Epidermal melanocyte (primary cell): Measurements from ENCODE around the gene PHAX.
"Not testable (repeated sequence)": the region's sequence is repeated elsewhere in the genome, so short reads cannot be mapped to it uniquely, and the experiment has no call there.

Source experiments
- DNase-seq: peaks from one replicate; pipeline ENCODE4 v3.0.0; 2011; ENCODE audit warnings: low spot score; ENCODE audit not compliant: insufficient read length

Gene PHAX

GRCh38 chr5:126603402-126603991 lies 2.8 kb downstream of the PHAX start:
- no peak for DNase-seq

GRCh38 chr5:126605525-126605924 lies 4.8 kb downstream of the PHAX start:
- no peak for DNase-seq

- DNase-seq = no peak
Measured at GRCh38 chr5:126610160-126610559, 9.4 kb downstream of the PHAX start.

- DNase-seq = no peak
Measured at GRCh38 chr5:126610616-126611015, 9.9 kb downstream of the PHAX start.

- DNase-seq = no peak
Measured at GRCh38 chr5:126613941-126614592, 13.3 kb downstream of the PHAX start.

- DNase-seq = no peak
Measured at GRCh38 chr5:126615286-126615685, 14.5 kb downstream of the PHAX start.

GRCh38 chr5:126617603-126618002 lies 16.9 kb downstream of the PHAX start:
- DNase-seq = not testable (repeated sequence)

- no peak for DNase-seq
Measured at GRCh38 chr5:126619781-126620180, 19.0 kb downstream of the PHAX start.

- no peak for DNase-seq
Measured at GRCh38 chr5:126624534-126624933, 23.8 kb downstream of the PHAX start.

- no peak for DNase-seq
Measured at GRCh38 chr5:126628102-126628501, 27.4 kb downstream of the PHAX start.

GRCh38 chr5:126631920-126632319 lies 31.2 kb downstream of the PHAX start:
- DNase-seq = no peak

- no peak for DNase-seq
Measured at GRCh38 chr5:126633552-126633951, 32.8 kb downstream of the PHAX start.

- DNase-seq = no peak
Measured at GRCh38 chr5:126635585-126635984, 34.8 kb downstream of the PHAX start.

- no peak for DNase-seq
Measured at GRCh38 chr5:126636956-126637355, 36.2 kb downstream of the PHAX start.

GRCh38 chr5:126640866-126641265 lies 40.1 kb downstream of the PHAX start:
- no peak for DNase-seq

GRCh38 chr5:126641387-126641786 lies 40.6 kb downstream of the PHAX start:
- no peak for DNase-seq

GRCh38 chr5:126645132-126645531 lies 44.4 kb downstream of the PHAX start:
- DNase-seq = no peak

- no peak for DNase-seq
Measured at GRCh38 chr5:126647071-126647470, 46.3 kb downstream of the PHAX start.

GRCh38 chr5:126648471-126648870 lies 47.7 kb downstream of the PHAX start:
- no peak for DNase-seq

GRCh38 chr5:126649057-126649456 lies 48.3 kb downstream of the PHAX start:
- DNase-seq = not testable (repeated sequence)

- not testable (repeated sequence) for DNase-seq
Measured at GRCh38 chr5:126649709-126650108, 49.0 kb downstream of the PHAX start.

- DNase-seq = no peak
Measured at GRCh38 chr5:126650463-126650862, 49.7 kb downstream of the PHAX start.

- no peak for DNase-seq
Measured at GRCh38 chr5:126651013-126651577, 50.3 kb downstream of the PHAX start.
